Astrocyte of the spinal cord (primary cell): Measurements from ENCODE around the gene MON2.
A peak's percentile ranks its signal among the peaks of the same experiment; 100 is the strongest.
"Not testable (repeated sequence)": the region's sequence is repeated elsewhere in the genome, so short reads cannot be mapped to it uniquely, and the experiment has no call there.

Experiments used
- DNase-seq: peaks from one replicate; pipeline ENCODE4 v3.0.0; 2011; ENCODE audit warnings: low read depth, low spot score
- H3K4me3 ChIP-seq: 2 replicates; pipeline ENCODE4 v1.5.1; 2011; ENCODE audit warnings: low read depth, mild to moderate bottlenecking, low read length, moderate library complexity
- CTCF ChIP-seq: IDR thresholded peaks from 2 replicates; pipeline ENCODE4 v1.5.1; 2012; ENCODE audit warnings: low read depth, mild to moderate bottlenecking, low read length, inconsistent platforms
- in situ Hi-C: cut with HindIII; loops from 2 replicates; pipeline ENCODE4 v1.10.0; 2017; ENCODE audit warnings: low sequenced_read_pairs

The MON2 gene

GRCh38 chr12:62435303-62436163 lies 31.1 kb upstream of the MON2 start:
- peak; percentile 67 for DNase-seq
- TF ChIP-seq CTCF = peak; percentile 84

GRCh38 chr12:62436164-62436503 lies 30.5 kb upstream of the MON2 start:
- TF ChIP-seq CTCF = no peak
- no peak overlapping the region for H3K4me3 ChIP-seq
- no peak for DNase-seq
- in situ Hi-C loops = no loop called here

More at GRCh38 chr12:62435303-62436163, 31.1 kb upstream of the MON2 start:
- peak overlapping the region; percentile 47 for H3K4me3 ChIP-seq
- in situ Hi-C loops = no loop called here

GRCh38 chr12:62438098-62438692 lies 28.4 kb upstream of the MON2 start:
- in situ Hi-C loops = no loop called here
- DNase-seq = peak; percentile 66
- H3K4me3 ChIP-seq = no peak overlapping the region
- peak; percentile 58 for TF ChIP-seq CTCF

GRCh38 chr12:62446754-62447452 lies 19.7 kb upstream of the MON2 start:
- in situ Hi-C loops = no loop called here
- no peak for TF ChIP-seq CTCF
- DNase-seq = no peak
- H3K4me3 ChIP-seq = no peak overlapping the region

- no peak for DNase-seq
- in situ Hi-C loops = no loop called here
- no peak for TF ChIP-seq CTCF
- no peak overlapping the region for H3K4me3 ChIP-seq
Observed at GRCh38 chr12:62448436-62448835, 18.2 kb upstream of the MON2 start.

GRCh38 chr12:62455429-62455828 lies 11.2 kb upstream of the MON2 start:
- in situ Hi-C loops, H3K4me3 ChIP-seq, DNase-seq: not testable (repeated sequence)

GRCh38 chr12:62458626-62459025 lies 8.0 kb upstream of the MON2 start:
- H3K4me3 ChIP-seq = no peak overlapping the region
- in situ Hi-C loops = no loop called here
- no peak for TF ChIP-seq CTCF
- DNase-seq = no peak
